ENCODE measurements around the gene LRP2BP.

DNA sequence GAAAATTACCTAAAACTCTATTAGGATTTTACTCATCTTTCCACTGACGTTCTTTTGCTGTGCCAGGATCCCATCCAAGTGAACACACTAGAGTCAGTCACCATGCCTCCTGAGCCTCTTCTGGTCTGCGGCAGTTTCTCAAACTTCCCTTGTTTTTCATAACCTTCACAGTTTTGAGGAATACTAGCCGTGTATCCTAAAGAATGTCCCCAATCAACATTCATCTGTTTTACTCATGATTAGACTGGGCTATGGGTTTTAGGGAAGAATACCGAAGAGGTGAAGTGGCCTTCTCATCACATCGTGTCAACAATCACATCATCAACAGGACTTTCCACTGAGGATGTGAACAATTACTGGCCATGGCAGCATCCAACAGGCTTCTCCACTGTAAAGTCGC lies 4.8 kb downstream of the LRP2BP start:
- TF ChIP-seq POLR2A (IDR thresholded peaks at IDR 0.05; ENCODE audit: low read length) (no peak), GATA1 (IDR thresholded peaks at IDR 0.05; ENCODE audit: low read depth, low read length) (no peak)

All from erythroblast (primary cell).